GM19025 (cell line): ENCODE data around the gene GET3.

Experiments used
- ATAC-seq: cut with Tn5 transposase; IDR thresholded peaks from one replicate; pipeline ENCODE4 v1.9.1; 2021; ENCODE audit warnings: mild to moderate bottlenecking, low read depth, moderate library complexity; ENCODE audit not compliant: unreplicated experiment

GET3 gene

GRCh38 chr19:12778017-12778904 lies 41.0 kb downstream of the GET3 start:
- ATAC-seq = no peak

GRCh38 chr19:12778905-12779161 lies 41.5 kb downstream of the GET3 start:
- ATAC-seq = no peak

GRCh38 chr19:12779162-12779993 lies 42.1 kb downstream of the GET3 start:
- no peak for ATAC-seq

- no peak for ATAC-seq
Measured at GRCh38 chr19:12782174-12782423, 44.8 kb downstream of the GET3 start.

GRCh38 chr19:12782424-12783290 lies 45.4 kb downstream of the GET3 start:
- peak; percentile 45 for ATAC-seq

- no peak for ATAC-seq
Measured at GRCh38 chr19:12783291-12783848, 46.1 kb downstream of the GET3 start.

GRCh38 chr19:12783849-12784393 lies 46.6 kb downstream of the GET3 start:
- no peak for ATAC-seq

- no peak for ATAC-seq
Measured at GRCh38 chr19:12784394-12784870, 47.1 kb downstream of the GET3 start.

GRCh38 chr19:12784871-12785430 lies 47.7 kb downstream of the GET3 start:
- ATAC-seq = no peak

- ATAC-seq = no peak
Measured at GRCh38 chr19:12785431-12786031, 48.2 kb downstream of the GET3 start.

- ATAC-seq = no peak
Measured at GRCh38 chr19:12786141-12786870, 49.0 kb downstream of the GET3 start.

GRCh38 chr19:12786952-12787351 lies 49.7 kb downstream of the GET3 start:
- no peak for ATAC-seq

- ATAC-seq = no peak
Measured at GRCh38 chr19:12787458-12787857, 50.2 kb downstream of the GET3 start.

GRCh38 chr19:12788042-12788681 lies 50.9 kb downstream of the GET3 start:
- ATAC-seq = no peak

GRCh38 chr19:12788682-12789097 lies 51.4 kb downstream of the GET3 start:
- no peak for ATAC-seq

- ATAC-seq = no peak
Measured at GRCh38 chr19:12789098-12789903, 52.0 kb downstream of the GET3 start.

GRCh38 chr19:12789904-12790619 lies 52.8 kb downstream of the GET3 start:
- peak; percentile 40 for ATAC-seq
